Measurements from ENCODE around the gene OGFRL1. TPM values are rescaled to one million over a fixed set of nuclear protein-coding genes. Genes with fewer than 3 reads are reported as not detected.

The OGFRL1 gene
- total and polyA plus RNA-seq, 2 donors: 11.0 to 20.7 TPM

GRCh38 chr6:71334768-71335167 lies 46.2 kb downstream of the OGFRL1 start:
- Histone ChIP-seq H3K4me1 (ENCODE audit: control insufficient read depth in 2 of 2, insufficient read depth in 2 of 2, low read length in 2 of 2) (no peaks in the 10 kb centered on the region), H3K36me3 (ENCODE audit: control insufficient read depth in 2 of 2, insufficient read depth in 2 of 2, low read length in 1 of 2) (no peaks in the 10 kb centered on the region), H3K27me3 (ENCODE audit: control insufficient read depth in 2 of 2, insufficient read depth in 1 of 2, low read length in 1 of 2) (no peaks in the 10 kb centered on the region), H3K4me3 (ENCODE audit: low read length in 2 of 2) (no peak overlapping the region), H3K9me3 (ENCODE audit: control insufficient read depth in 2 of 2, insufficient read depth in 1 of 2, low read length in 1 of 2) (no peaks in the 10 kb centered on the region), H3K27ac (ENCODE audit: low read depth in 1 of 2, low read length in 1 of 2) (no peak overlapping the region)
- DNase-seq (ENCODE audit: low read depth in 6 of 9, low spot score in 9 of 9): no peak

GRCh38 chr6:71335544-71335943 lies 46.9 kb downstream of the OGFRL1 start:
- Histone ChIP-seq H3K27me3 (ENCODE audit: control insufficient read depth in 2 of 2, insufficient read depth in 1 of 2, low read length in 1 of 2) (no peaks in the 10 kb centered on the region), H3K9me3 (ENCODE audit: control insufficient read depth in 2 of 2, insufficient read depth in 1 of 2, low read length in 1 of 2) (no peaks in the 10 kb centered on the region), H3K36me3 (ENCODE audit: control insufficient read depth in 2 of 2, insufficient read depth in 2 of 2, low read length in 1 of 2) (no peaks in the 10 kb centered on the region), H3K27ac (ENCODE audit: low read depth in 1 of 2, low read length in 1 of 2) (no peak overlapping the region), H3K4me1 (ENCODE audit: control insufficient read depth in 2 of 2, insufficient read depth in 2 of 2, low read length in 2 of 2) (no peaks in the 10 kb centered on the region), H3K4me3 (ENCODE audit: low read length in 2 of 2) (no peak overlapping the region)
- no peak for DNase-seq (ENCODE audit: low read depth in 6 of 9, low spot score in 9 of 9)

- H3K4me3 ChIP-seq (ENCODE audit: low read length in 2 of 2): no peak overlapping the region
- H3K4me1 ChIP-seq (ENCODE audit: control insufficient read depth in 2 of 2, insufficient read depth in 2 of 2, low read length in 2 of 2): no peaks in the 10 kb centered on the region
- H3K36me3 ChIP-seq (ENCODE audit: control insufficient read depth in 2 of 2, insufficient read depth in 2 of 2, low read length in 1 of 2): no peaks in the 10 kb centered on the region
- H3K27ac ChIP-seq (ENCODE audit: low read depth in 1 of 2, low read length in 1 of 2): no peak overlapping the region
- WGBS: 90% methylated on average over 2 of the region's 2 CpGs
- H3K9me3 ChIP-seq (ENCODE audit: control insufficient read depth in 2 of 2, insufficient read depth in 1 of 2, low read length in 1 of 2): no peaks in the 10 kb centered on the region
- H3K27me3 ChIP-seq (ENCODE audit: control insufficient read depth in 2 of 2, insufficient read depth in 1 of 2, low read length in 1 of 2): no peaks in the 10 kb centered on the region
- DNase-seq (ENCODE audit: low read depth in 6 of 9, low spot score in 9 of 9): no peak
These were observed 48.3 kb downstream of the OGFRL1 start for GRCh38 chr6:71336901-71337300.

- no peaks in the 10 kb centered on the region for H3K4me1 ChIP-seq (ENCODE audit: control insufficient read depth in 2 of 2, insufficient read depth in 2 of 2, low read length in 2 of 2)
- no peak overlapping the region for H3K27ac ChIP-seq (ENCODE audit: low read depth in 1 of 2, low read length in 1 of 2)
- H3K4me3 ChIP-seq (ENCODE audit: low read length in 2 of 2): no peak overlapping the region
- no peaks in the 10 kb centered on the region for H3K9me3 ChIP-seq (ENCODE audit: control insufficient read depth in 2 of 2, insufficient read depth in 1 of 2, low read length in 1 of 2)
- H3K36me3 ChIP-seq (ENCODE audit: control insufficient read depth in 2 of 2, insufficient read depth in 2 of 2, low read length in 1 of 2): no peaks in the 10 kb centered on the region
- no peaks in the 10 kb centered on the region for H3K27me3 ChIP-seq (ENCODE audit: control insufficient read depth in 2 of 2, insufficient read depth in 1 of 2, low read length in 1 of 2)
- no peak for DNase-seq (ENCODE audit: low read depth in 6 of 9, low spot score in 9 of 9)
- WGBS: 95% methylated on average over 4 of the region's 4 CpGs
These were observed 50.1 kb downstream of the OGFRL1 start for GRCh38 chr6:71338540-71339316.

GRCh38 chr6:71342772-71343171 lies 54.2 kb downstream of the OGFRL1 start:
- H3K27me3 ChIP-seq (ENCODE audit: control insufficient read depth in 2 of 2, insufficient read depth in 1 of 2, low read length in 1 of 2): no peaks in the 10 kb centered on the region
- no peak overlapping the region for H3K27ac ChIP-seq (ENCODE audit: low read depth in 1 of 2, low read length in 1 of 2)
- no peak overlapping the region for H3K4me3 ChIP-seq (ENCODE audit: low read length in 2 of 2)
- H3K4me1 ChIP-seq (ENCODE audit: control insufficient read depth in 2 of 2, insufficient read depth in 2 of 2, low read length in 2 of 2): no peaks in the 10 kb centered on the region
- no peaks in the 10 kb centered on the region for H3K9me3 ChIP-seq (ENCODE audit: control insufficient read depth in 2 of 2, insufficient read depth in 1 of 2, low read length in 1 of 2)
- H3K36me3 ChIP-seq (ENCODE audit: control insufficient read depth in 2 of 2, insufficient read depth in 2 of 2, low read length in 1 of 2): no peaks in the 10 kb centered on the region
- 95% methylated on average over 2 of the region's 2 CpGs for WGBS
- DNase-seq (ENCODE audit: low read depth in 6 of 9, low spot score in 9 of 9): no peak

GRCh38 chr6:71345476-71346333 lies 57.1 kb downstream of the OGFRL1 start:
- no peaks in the 10 kb centered on the region for H3K36me3 ChIP-seq (ENCODE audit: control insufficient read depth in 2 of 2, insufficient read depth in 2 of 2, low read length in 1 of 2)
- 99% methylated on average over 5 of the region's 5 CpGs for WGBS
- no peak for DNase-seq (ENCODE audit: low read depth in 6 of 9, low spot score in 9 of 9)
- H3K4me3 ChIP-seq (ENCODE audit: low read length in 2 of 2): no peak overlapping the region
- no peaks in the 10 kb centered on the region for H3K9me3 ChIP-seq (ENCODE audit: control insufficient read depth in 2 of 2, insufficient read depth in 1 of 2, low read length in 1 of 2)
- H3K27me3 ChIP-seq (ENCODE audit: control insufficient read depth in 2 of 2, insufficient read depth in 1 of 2, low read length in 1 of 2): no peaks in the 10 kb centered on the region
- H3K4me1 ChIP-seq (ENCODE audit: control insufficient read depth in 2 of 2, insufficient read depth in 2 of 2, low read length in 2 of 2): no peaks in the 10 kb centered on the region
- H3K27ac ChIP-seq (ENCODE audit: low read depth in 1 of 2, low read length in 1 of 2): no peak overlapping the region

- no peak overlapping the region for H3K4me3 ChIP-seq (ENCODE audit: low read length in 2 of 2)
- no peak overlapping the region for H3K27ac ChIP-seq (ENCODE audit: low read depth in 1 of 2, low read length in 1 of 2)
- DNase-seq (ENCODE audit: low read depth in 6 of 9, low spot score in 9 of 9): no peak
- no peaks in the 10 kb centered on the region for H3K36me3 ChIP-seq (ENCODE audit: control insufficient read depth in 2 of 2, insufficient read depth in 2 of 2, low read length in 1 of 2)
- no peaks in the 10 kb centered on the region for H3K9me3 ChIP-seq (ENCODE audit: control insufficient read depth in 2 of 2, insufficient read depth in 1 of 2, low read length in 1 of 2)
- H3K27me3 ChIP-seq (ENCODE audit: control insufficient read depth in 2 of 2, insufficient read depth in 1 of 2, low read length in 1 of 2): no peaks in the 10 kb centered on the region
- H3K4me1 ChIP-seq (ENCODE audit: control insufficient read depth in 2 of 2, insufficient read depth in 2 of 2, low read length in 2 of 2): no peaks in the 10 kb centered on the region
These were observed 57.7 kb downstream of the OGFRL1 start for GRCh38 chr6:71346334-71346694.

GRCh38 chr6:71347119-71347518 lies 58.5 kb downstream of the OGFRL1 start:
- 93% methylated on average over 5 of the region's 5 CpGs for WGBS
- Histone ChIP-seq H3K9me3 (ENCODE audit: control insufficient read depth in 2 of 2, insufficient read depth in 1 of 2, low read length in 1 of 2) (no peaks in the 10 kb centered on the region), H3K27ac (ENCODE audit: low read depth in 1 of 2, low read length in 1 of 2) (no peak overlapping the region), H3K4me1 (ENCODE audit: control insufficient read depth in 2 of 2, insufficient read depth in 2 of 2, low read length in 2 of 2) (no peaks in the 10 kb centered on the region), H3K4me3 (ENCODE audit: low read length in 2 of 2) (no peak overlapping the region), H3K27me3 (ENCODE audit: control insufficient read depth in 2 of 2, insufficient read depth in 1 of 2, low read length in 1 of 2) (no peaks in the 10 kb centered on the region), H3K36me3 (ENCODE audit: control insufficient read depth in 2 of 2, insufficient read depth in 2 of 2, low read length in 1 of 2) (no peaks in the 10 kb centered on the region)
- DNase-seq (ENCODE audit: low read depth in 6 of 9, low spot score in 9 of 9): no peak

- no peaks in the 10 kb centered on the region for H3K36me3 ChIP-seq (ENCODE audit: control insufficient read depth in 2 of 2, insufficient read depth in 2 of 2, low read length in 1 of 2)
- 38% methylated on average over 3 of the region's 3 CpGs for WGBS
- no peaks in the 10 kb centered on the region for H3K9me3 ChIP-seq (ENCODE audit: control insufficient read depth in 2 of 2, insufficient read depth in 1 of 2, low read length in 1 of 2)
- H3K27ac ChIP-seq (ENCODE audit: low read depth in 1 of 2, low read length in 1 of 2): no peak overlapping the region
- H3K4me3 ChIP-seq (ENCODE audit: low read length in 2 of 2): no peak overlapping the region
- no peaks in the 10 kb centered on the region for H3K4me1 ChIP-seq (ENCODE audit: control insufficient read depth in 2 of 2, insufficient read depth in 2 of 2, low read length in 2 of 2)
- peak in 2 of 9 donors; percentile 5 to 27 for DNase-seq (ENCODE audit: low read depth in 6 of 9, low spot score in 9 of 9)
- H3K27me3 ChIP-seq (ENCODE audit: control insufficient read depth in 2 of 2, insufficient read depth in 1 of 2, low read length in 1 of 2): no peaks in the 10 kb centered on the region
These were observed 60.8 kb downstream of the OGFRL1 start for GRCh38 chr6:71349395-71349794.
